GM19395 (cell line): ENCODE data around the gene MUC20.
"Not testable (repeated sequence)": the region's sequence is repeated elsewhere in the genome, so short reads cannot be mapped to it uniquely, and the experiment has no call there.

Experiments used
- ATAC-seq: cut with Tn5 transposase; IDR thresholded peaks from one replicate; pipeline ENCODE4 v1.9.1; 2021; ENCODE audit warnings: mild to moderate bottlenecking, moderate library complexity; ENCODE audit not compliant: unreplicated experiment

The MUC20 gene

DNA sequence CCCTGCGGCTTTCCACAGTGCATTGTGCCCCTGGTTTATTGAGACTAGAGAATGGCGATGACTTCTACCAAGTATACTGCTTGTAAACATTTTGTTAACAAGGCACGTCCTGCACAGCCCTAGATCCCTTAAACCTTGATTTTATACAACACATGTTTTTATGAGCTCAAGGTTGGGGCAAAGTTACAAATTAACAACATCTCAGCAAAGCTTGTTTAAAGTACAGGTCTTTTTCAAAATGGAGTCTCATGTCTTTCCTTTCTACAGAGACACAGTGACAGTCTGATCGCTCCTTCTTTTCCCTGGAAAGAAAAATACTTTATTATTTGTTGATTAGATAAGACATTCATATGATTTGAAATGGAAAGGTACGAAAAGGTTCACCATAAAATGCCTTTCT lies 8.0 kb downstream of the MUC20 start:
- ATAC-seq: not testable (repeated sequence)

DNA sequence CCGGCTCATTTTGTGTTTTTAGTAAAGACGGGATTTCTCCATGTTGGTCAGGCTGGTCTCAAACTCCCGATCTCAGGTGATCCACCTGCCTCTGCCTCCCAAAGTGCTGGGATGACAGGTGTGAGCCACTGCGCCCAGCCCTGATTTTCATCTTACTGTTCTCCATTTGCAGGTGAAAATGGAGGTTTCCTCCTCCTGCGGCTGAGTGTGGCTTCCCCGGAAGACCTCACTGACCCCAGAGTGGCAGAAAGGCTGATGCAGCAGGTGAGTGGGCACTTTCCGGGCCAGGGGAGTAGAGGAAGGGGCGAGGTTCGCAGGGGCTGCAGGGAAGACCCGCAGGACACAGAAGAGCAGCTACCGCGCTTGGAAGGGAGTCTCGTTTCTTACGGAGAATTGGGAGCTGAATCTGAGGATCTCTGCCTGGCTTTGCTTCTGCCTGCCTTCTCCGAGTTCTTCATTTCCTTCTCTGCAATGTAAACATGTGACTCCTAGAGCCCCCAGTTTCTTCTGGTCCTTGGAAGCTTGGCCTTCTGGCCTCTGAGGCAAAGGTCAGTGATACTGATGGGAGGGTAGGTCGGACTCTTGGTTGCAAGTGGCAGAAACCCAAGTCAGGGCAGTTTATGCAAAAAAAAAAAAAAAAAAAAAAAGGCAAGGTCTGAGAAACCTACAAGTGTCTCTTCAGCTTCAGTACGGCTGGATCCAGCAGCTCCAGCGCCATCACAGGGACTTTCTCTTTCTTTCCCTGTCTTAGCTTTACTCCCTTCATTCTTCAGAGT lies 8.9 kb downstream of the MUC20 start:
- no peak for ATAC-seq

DNA sequence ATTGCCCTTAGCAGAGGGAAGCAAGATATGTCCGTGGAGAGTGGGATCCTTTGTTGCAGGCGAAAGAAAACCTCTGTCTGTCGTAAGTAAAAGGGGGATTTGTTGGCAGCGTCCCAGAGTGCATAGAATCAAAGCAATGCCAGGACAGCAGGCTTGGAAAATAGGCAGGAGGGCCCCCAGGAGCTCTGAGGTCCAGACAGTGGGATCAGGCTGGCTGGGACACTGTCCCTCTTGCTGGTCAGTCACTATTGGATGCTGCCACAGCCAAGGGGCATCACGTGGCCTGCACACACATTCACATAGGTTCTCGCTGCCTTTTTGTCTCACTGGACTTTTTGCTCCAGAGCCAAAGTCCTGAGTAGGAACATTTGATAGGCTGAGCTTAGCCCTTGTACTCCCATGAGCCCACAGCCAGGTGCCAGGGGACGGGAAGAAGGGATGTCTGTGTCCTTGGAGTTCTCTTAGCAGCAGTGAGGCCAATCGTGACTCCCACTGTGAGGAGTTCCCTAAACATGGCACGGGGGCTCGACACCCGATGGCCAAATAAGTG lies 10.7 kb downstream of the MUC20 start:
- ATAC-seq: no peak

DNA sequence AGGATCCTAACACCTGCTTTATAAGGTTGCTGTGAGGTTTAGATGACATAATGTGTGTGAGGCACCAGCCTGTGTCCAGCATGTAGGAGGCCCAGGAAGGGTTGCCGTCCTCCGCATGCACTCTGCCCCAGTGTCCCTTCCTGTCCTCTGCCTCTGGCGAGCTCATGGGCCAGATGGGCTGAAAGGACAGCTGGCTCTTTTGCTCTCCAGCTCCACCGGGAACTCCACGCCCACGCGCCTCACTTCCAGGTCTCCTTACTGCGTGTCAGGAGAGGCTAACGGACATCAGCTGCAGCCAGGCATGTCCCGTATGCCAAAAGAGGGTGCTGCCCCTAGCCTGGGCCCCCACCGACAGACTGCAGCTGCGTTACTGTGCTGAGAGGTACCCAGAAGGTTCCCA lies 12.2 kb downstream of the MUC20 start:
- no peak for ATAC-seq

DNA sequence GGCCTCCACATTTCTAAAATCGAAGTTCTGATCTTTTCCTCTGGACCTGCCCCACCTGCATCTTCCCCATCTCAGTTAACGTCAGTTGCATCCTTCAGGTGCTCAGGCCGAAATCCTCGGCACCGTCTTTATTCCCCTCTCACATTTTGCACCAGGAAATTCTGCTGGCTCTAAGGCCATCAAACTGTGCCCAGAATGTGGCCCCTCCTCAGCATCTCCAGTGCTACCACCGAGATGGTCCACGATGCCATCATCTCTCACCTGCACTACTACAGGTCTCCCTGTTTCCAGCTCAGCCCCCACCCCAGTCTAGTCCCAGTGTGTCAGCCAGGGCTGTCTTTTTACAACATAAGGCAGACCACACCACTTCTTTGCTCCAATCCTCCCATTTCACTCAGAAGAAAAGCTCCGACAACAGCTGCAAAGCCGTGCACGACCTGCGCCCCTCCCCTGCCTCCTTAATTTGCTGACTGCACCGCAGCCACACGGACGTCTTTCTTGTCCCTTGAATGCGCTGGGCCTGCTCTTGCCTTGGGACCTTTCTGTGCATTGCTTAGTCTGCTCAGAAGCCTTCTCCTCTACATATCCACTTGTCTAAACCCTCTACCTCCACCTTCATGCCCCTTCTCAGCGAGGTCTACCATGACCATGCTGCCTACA lies 14.4 kb downstream of the MUC20 start:
- no peak for ATAC-seq

DNA sequence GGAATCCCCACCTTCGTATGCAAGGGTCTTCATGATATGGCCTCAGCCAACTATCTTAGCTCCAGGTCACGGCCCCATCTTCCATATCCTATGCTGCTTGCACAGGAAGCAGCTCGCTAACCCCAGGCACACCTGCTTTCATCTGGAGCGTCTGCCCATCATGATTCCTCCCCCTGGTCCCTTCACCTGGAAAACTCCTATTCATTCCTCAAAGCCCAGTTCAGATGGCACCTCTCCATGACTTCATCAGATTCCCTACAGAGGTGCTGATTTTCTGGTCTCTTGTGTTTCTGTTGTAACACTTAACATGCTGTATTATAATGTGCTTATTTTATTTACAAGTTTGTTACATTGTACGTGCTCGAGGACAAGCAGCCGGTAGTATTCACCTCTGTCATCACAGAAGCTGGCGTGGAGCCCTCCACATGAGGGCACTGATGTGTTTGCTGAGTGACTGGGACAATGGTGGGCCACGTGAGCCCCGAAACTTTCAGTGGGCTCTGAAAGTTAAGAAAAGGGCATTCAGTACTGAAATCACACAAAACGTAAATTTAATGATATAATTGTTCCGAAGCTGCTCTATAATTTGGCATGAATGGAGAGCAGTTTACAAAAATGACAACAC lies 16.2 kb downstream of the MUC20 start:
- ATAC-seq: no peak

DNA sequence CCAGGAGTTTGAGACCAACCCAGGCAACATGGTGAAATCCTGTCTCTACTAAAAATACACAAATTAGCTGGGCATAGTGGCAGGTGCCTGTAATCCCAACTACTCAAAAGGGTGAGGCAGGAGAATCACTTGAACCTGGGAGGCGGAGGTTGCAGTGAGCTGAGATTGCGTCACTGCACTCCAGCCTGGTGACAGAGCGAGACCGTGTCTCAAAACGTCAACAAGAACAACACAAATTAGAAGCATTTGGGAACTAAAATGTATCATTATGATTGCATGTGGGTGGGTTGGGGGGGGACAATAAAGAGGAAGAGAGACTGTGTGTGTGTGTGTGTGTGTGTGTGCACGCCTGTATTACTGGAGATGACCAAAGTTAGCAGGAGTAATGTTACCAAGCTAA lies 17.0 kb downstream of the MUC20 start:
- ATAC-seq: not testable (repeated sequence)

DNA sequence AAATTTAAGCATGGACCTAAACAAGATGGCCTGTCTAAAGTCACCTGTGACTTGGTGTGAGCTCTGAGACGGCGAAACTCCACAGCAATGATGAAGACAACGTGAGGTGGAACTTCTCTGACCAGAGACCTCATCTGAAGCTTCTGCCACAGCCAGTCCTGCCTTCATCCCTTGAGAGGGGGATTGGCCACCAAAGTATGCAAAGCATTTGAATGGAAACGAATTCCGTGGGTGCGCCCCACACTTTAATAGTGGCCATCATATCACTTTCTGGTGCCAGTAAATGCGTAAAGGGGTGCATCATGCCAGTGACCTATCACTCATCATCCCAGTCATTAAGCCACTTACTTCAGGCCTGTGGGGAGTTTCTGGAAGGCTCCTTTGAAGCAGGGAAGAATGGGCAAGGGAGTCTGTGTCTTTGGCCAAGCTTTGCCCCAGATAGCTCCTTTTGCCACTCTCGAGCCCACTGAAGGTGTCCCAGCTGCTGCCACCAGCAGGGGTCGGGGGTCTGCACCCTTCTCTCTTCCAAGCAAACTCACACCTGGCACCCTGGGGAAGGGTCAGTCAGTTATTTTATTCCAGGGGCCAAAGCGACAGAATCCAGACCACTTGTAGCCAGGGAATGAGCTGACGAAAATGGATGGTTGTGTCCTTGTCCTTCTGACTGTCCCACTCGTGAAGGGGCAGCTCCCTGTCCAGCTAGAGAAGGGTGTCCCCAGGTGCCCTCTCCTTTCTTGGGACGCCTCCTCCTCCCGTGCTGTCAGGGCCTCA lies 17.7 kb downstream of the MUC20 start:
- no peak for ATAC-seq

DNA sequence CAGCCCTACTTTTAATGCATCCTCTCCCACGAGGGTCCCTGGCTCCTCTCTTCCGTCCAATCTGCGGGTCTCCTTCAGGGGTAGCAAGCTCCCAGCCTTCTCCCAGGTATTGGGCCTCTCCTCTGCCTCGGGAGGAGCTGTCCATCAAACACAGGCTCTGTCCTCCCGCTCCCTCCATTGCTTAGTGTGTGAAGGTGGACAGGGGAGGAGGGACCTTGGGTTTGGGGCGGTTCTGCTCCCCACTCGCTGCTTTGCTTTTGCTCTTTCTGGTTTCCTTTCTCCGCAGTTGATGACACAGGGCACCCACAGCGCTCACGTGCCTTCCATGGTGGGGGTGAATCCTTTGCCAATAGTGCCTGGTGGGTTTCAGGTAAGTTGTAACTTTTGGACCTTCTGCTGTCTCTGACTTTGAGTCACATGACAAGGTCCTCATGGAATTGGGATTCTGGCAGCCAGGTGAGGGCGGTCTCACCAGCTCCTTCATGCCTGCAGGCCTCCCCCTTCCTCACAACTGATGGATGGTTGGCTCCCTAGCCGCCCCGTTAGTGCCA lies 18.9 kb downstream of the MUC20 start:
- ATAC-seq: no peak

DNA sequence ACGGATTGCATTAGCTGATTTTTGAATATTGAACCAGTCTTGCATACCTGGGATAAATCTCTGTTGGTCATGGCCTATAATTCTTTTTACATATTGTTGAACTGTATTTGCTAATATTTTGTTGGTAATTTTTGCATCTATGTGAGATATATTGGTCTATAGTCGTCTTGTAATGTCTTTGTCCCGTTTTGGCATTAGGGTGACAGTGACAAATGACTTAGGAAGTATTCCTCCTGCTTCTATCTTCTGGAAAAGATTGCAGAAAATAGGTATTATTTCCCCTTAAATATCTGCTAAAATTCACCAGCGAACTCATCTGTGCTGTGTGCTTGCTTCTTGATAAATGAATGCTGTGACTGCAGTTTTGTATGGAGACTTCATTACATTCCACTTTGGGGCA lies 23.7 kb downstream of the MUC20 start:
- no peak for ATAC-seq

DNA sequence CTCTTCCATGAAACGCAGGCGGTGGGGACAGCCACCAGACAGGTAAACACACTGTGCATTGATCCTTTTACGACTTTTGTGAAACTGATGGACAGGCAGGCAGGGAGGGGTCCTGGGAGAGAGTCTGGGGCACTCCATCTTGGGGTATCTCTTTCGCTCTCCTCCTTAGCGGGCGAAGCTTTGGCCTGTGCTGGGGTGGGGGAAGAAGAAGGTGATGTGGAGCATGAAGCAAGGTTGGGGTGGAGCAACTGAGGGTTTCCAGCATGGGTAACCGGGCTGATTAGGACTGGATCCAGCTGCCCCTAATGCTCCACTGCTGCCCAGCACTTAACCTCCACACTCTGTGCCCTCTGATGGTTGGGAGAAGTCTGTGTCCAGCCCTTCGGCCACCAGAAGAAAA lies 25.6 kb downstream of the MUC20 start:
- ATAC-seq: no peak

DNA sequence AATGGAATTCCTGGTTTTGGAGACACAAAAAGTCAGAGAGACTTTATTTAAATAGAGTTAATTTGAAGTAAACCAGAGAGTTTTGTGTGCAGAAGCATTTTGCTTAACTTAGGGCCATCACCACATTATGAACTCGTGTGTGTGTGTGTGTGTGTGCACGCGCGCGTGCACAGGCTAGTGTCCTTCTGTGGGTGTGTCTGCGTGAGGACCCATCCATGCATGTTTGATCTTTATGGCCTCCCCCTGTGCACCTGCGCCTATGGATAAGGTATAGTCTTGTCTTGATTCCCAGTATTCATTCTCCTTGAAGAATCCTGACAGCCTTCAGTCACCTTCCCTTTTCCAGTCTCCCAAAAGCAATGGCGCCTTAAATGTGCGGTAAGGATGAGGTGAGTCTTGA lies 26.0 kb downstream of the MUC20 start:
- ATAC-seq: no peak

DNA sequence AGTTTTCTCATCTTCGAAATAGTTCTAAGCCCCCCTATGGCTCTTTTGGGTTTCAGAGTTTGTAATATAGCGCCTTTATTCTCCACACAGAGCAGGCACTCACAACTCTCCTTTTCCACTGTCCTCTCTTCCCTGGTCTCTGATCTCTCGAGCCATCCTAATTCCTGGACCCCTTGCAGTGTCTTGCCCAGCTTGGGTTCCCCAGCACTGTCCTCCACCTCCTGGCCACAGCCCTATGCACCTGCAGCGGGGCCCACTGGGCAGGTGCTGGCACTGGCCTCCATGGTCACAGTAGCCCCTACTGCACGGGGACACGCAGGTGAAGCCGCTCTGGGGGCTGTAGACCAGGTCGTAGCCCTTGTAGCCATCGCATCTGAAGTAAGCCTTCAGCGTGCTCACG lies 27.9 kb downstream of the MUC20 start:
- no peak for ATAC-seq

DNA sequence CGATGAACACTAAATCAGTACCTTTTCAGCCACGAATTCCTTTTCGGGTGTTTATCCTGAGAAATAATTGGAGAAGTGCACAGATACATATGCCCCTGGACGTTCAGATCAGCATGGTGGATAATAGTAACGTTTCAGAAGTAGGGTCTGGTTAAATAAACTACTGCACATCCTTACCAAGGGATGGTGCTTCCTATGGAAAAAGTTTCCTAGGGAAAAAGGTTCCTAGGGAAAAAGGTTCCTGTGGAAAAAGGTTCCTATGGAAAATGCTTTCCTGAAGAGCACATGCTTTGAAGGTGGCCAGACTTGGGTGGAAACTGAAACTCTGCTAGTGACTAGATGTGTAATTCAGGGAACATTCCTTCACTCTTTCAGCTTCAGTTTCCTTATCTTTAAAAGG lies 28.3 kb downstream of the MUC20 start:
- not testable (repeated sequence) for ATAC-seq

DNA sequence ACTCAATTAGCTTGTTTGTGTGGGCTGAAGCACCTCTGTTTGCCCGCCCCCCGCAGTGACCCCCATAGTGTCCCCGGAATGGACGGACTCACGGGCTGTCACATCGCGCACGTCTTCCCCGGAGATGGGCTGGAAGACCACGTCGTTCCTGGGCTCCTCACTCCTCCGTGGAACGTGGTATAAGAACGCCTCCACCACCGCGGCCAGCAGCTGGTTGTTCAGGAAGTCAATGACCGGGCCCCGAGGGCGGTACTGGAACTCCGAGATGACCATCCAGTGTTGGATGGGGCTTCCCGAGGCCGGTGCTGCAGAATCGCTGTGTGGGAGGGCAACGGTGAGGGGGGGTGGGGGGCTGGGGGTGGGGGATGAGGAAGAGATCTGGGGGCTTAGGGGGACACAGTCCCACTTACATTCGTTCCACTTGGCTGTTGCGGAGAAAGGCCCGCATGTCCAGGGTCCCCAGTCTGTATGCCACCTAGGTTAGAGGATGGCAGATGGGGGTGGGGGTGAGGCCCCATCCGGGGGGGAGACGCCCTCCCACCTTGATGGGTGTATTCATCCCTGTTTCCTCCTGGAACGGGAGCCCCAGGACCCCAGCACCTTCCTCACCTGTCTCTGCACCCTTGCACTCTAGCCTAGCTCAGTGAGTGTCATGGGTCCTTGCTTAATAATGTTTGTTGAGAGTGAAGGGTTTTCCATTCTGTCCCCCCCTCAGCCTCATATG lies 30.2 kb downstream of the MUC20 start:
- no peak for ATAC-seq

DNA sequence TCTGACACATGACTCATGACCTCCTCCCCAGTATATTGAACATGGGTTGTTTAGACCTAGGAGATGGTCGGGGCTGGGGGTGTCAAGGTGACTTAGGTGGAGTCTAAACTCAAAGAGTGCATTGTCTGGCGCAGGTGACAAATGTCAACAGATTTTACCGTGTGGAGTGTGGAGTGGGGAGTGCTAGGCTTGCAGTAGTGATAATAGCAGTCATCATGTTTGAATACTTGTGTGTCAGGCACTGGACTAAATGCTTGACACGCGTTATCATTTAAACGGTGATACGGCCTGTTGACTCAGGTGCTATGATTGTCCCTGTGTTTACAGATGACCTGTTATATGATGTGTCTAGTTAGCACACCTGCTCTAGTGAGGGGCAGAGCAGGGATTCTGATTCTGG lies 30.8 kb downstream of the MUC20 start:
- ATAC-seq: no peak

DNA sequence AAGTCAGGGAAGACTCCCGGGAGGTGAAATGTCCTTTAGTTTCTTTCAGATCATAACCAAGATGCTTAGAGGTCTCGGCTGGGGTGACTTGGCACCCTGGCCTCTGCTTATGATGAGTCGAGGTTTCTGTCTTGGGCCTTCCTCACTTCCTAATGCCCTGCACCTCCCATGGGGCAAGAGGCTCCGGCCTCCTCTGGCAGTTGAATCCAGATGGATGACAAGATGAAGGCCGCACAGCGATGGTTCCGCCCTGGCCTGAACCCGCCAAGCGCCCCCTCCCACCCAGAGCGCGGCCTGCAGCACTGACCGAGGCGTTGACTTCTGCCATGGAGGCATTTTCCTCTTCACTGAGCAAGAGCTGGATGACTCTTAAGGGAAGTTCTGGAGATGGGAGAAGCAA lies 31.3 kb downstream of the MUC20 start:
- ATAC-seq: no peak

DNA sequence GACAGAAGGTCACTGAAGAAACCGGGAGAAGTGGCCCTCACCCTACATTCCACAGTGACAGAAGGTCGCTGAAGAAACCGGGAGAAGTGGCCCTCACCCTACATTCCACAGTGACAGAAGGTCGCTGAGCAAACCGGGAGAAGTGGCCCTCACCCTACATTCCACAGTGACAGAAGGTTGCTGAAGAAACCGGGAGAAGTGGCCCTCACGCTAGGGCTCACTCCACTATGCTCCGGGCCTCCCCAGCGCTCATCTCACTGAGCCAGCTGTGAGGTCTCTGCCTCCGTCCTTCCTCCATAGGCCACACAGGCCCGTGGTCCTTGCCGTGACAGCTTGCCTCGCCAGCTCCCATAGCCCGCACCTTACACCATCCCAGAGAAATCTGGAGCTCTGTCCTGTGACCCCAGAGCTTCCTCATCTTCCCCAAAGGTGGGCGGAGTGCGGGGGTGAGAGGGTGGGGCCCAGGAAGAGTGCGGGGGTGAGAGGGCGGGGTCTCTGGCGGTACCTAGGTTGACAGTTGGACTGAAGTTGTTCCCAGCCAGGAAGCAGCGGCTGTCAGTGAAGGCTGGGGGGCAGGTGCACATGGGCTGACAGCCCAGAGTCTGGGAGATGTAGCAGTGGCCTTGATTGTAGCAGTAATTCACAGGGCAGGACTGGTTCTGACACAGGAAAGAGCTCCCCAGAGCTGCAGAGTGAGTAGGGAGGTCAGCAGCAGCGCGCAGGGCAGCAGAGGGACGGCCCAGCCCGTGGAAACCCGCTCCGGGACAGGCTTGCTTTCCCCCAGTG lies 32.0 kb downstream of the MUC20 start:
- no peak for ATAC-seq

DNA sequence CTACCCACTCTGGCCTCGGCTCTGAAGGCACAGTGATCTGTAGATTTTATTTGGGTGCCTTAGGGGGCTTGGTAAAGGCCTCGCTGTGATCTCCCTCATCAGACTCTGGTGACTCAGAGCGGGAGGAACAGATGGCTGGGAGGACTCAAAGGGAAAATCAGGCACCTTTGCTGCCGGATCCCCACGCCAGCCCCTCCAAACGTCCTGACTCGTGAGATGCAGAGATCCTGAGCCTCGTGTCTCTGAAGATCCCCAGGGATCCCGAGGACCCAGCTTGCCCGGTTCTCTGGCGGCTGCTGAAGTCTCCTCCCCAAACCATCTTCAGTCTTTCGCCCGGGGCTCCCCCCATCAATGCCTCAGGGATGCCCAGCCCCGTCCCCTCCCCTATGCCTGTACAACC lies 32.8 kb downstream of the MUC20 start:
- ATAC-seq: no peak
